IPS-20b (cell line): ENCODE data around the gene GATAD2A.
A peak's percentile ranks its signal among the peaks of the same experiment; 100 is the strongest.

Experiments
- H3K27ac ChIP-seq: one replicate; pipeline ENCODE4 v1.5.1; 2013; ENCODE audit warnings: low read length
- H3K27me3 ChIP-seq: 2 replicates; pipeline ENCODE4 v1.6.1; 2013; ENCODE audit warnings: mild to moderate bottlenecking, low read length, inconsistent platforms; ENCODE audit not compliant: insufficient read depth
- H3K36me3 ChIP-seq: 2 replicates; pipeline ENCODE4 v1.6.1; 2013; ENCODE audit warnings: low read depth, mild to moderate bottlenecking, inconsistent platforms, low read length, moderate library complexity; ENCODE audit not compliant: insufficient read depth
- H3K4me1 ChIP-seq: 2 replicates; pipeline ENCODE4 v1.6.1; 2013; ENCODE audit warnings: mild to moderate bottlenecking, control low read depth, inconsistent platforms, low read length, moderate library complexity; ENCODE audit not compliant: insufficient read depth
- H3K4me3 ChIP-seq: 2 replicates; pipeline ENCODE4 v1.5.1; 2013; ENCODE audit warnings: mild to moderate bottlenecking, low read length, inconsistent platforms
- H3K9ac ChIP-seq: 2 replicates; pipeline ENCODE4 v1.6.1; 2013; ENCODE audit warnings: low read depth, mild to moderate bottlenecking, inconsistent platforms, low read length, moderate library complexity
- H3K9me3 ChIP-seq: 2 replicates; pipeline ENCODE4 v1.6.1; 2013; ENCODE audit warnings: mild to moderate bottlenecking, low read depth, low read length, inconsistent platforms; ENCODE audit not compliant: insufficient read depth

GATAD2A gene

GRCh38 chr19:19538061-19538784 lies 132.7 kb downstream of the GATAD2A start, which contains the start of gene CILP2:
Gene CILP2, plus strand, starts transcription at chr19:19538265. Its CDS starts 85 bp downstream, at chr19:19538350.
- no peak within 1 kb of the TSS for H3K9ac ChIP-seq
- no peaks in the 10 kb centered on the region for H3K9me3 ChIP-seq
- H3K4me3 ChIP-seq: peak within 1 kb of the TSS; percentile 63; the same call in 1 of the 2 replicates
- H3K4me1 ChIP-seq: no peaks in the 10 kb centered on the region
- no peak within 1 kb of the TSS for H3K27ac ChIP-seq
- peaks cover 58% of the 10 kb centered on the region for H3K27me3 ChIP-seq
- no peaks in the 10 kb centered on the region for H3K36me3 ChIP-seq

- Histone ChIP-seq H3K36me3 (no peaks in the 10 kb centered on the region), H3K4me1 (no peaks in the 10 kb centered on the region), H3K4me3 (peak overlapping the region; percentile 63; the same call in 1 of the 2 replicates), H3K9ac (no peak overlapping the region), H3K9me3 (no peaks in the 10 kb centered on the region), H3K27me3 (peaks cover 52% of the 10 kb centered on the region), H3K27ac (no peak overlapping the region)
Measured at GRCh38 chr19:19538785-19539166, 133.3 kb downstream of the GATAD2A start.

- Histone ChIP-seq H3K4me3 (no peak overlapping the region), H3K27ac (no peak overlapping the region), H3K27me3 (peaks cover 45% of the 10 kb centered on the region), H3K9ac (no peak overlapping the region), H3K36me3 (no peaks in the 10 kb centered on the region), H3K9me3 (no peaks in the 10 kb centered on the region), H3K4me1 (no peaks in the 10 kb centered on the region)
Measured at GRCh38 chr19:19539698-19540063, 134.2 kb downstream of the GATAD2A start.

- Histone ChIP-seq H3K9ac (no peak overlapping the region), H3K36me3 (no peaks in the 10 kb centered on the region), H3K27ac (no peak overlapping the region), H3K9me3 (no peaks in the 10 kb centered on the region), H3K4me3 (peak overlapping the region; percentile 61; the same call in 1 of the 2 replicates), H3K4me1 (no peaks in the 10 kb centered on the region), H3K27me3 (peaks cover 45% of the 10 kb centered on the region)
Measured at GRCh38 chr19:19540064-19540714, 134.7 kb downstream of the GATAD2A start.

- Histone ChIP-seq H3K4me1 (no peaks in the 10 kb centered on the region), H3K4me3 (peak overlapping the region; percentile 61; the same call in 1 of the 2 replicates), H3K9ac (no peak overlapping the region), H3K27me3 (peaks cover 45% of the 10 kb centered on the region), H3K36me3 (no peaks in the 10 kb centered on the region), H3K27ac (no peak overlapping the region), H3K9me3 (no peaks in the 10 kb centered on the region)
Measured at GRCh38 chr19:19540715-19541515, 135.4 kb downstream of the GATAD2A start.

- Histone ChIP-seq H3K9ac (no peak overlapping the region), H3K4me1 (no peaks in the 10 kb centered on the region), H3K36me3 (no peaks in the 10 kb centered on the region), H3K4me3 (no peak overlapping the region), H3K27ac (no peak overlapping the region), H3K9me3 (no peaks in the 10 kb centered on the region), H3K27me3 (peaks cover 44% of the 10 kb centered on the region)
Measured at GRCh38 chr19:19541616-19542015, 136.1 kb downstream of the GATAD2A start.

GRCh38 chr19:19542507-19542906 lies 137.0 kb downstream of the GATAD2A start:
- no peaks in the 10 kb centered on the region for H3K4me1 ChIP-seq
- H3K4me3 ChIP-seq: no peak overlapping the region
- no peak overlapping the region for H3K9ac ChIP-seq
- no peaks in the 10 kb centered on the region for H3K36me3 ChIP-seq
- H3K9me3 ChIP-seq: no peaks in the 10 kb centered on the region
- peaks cover 35% of the 10 kb centered on the region for H3K27me3 ChIP-seq
- H3K27ac ChIP-seq: no peak overlapping the region

GRCh38 chr19:19543101-19543500 lies 137.6 kb downstream of the GATAD2A start:
- Histone ChIP-seq H3K27ac (no peak overlapping the region), H3K9ac (no peak overlapping the region), H3K27me3 (peaks cover 29% of the 10 kb centered on the region), H3K4me3 (no peak overlapping the region), H3K36me3 (no peaks in the 10 kb centered on the region), H3K4me1 (no peaks in the 10 kb centered on the region), H3K9me3 (no peaks in the 10 kb centered on the region)

GRCh38 chr19:19543640-19544039 lies 138.2 kb downstream of the GATAD2A start:
- peaks cover 24% of the 10 kb centered on the region for H3K27me3 ChIP-seq
- H3K4me3 ChIP-seq: no peak overlapping the region
- no peaks in the 10 kb centered on the region for H3K4me1 ChIP-seq
- H3K9me3 ChIP-seq: no peaks in the 10 kb centered on the region
- no peak overlapping the region for H3K27ac ChIP-seq
- no peak overlapping the region for H3K9ac ChIP-seq
- H3K36me3 ChIP-seq: no peaks in the 10 kb centered on the region

GRCh38 chr19:19544257-19544953 lies 138.9 kb downstream of the GATAD2A start:
- H3K27me3 ChIP-seq: peaks cover 16% of the 10 kb centered on the region
- no peaks in the 10 kb centered on the region for H3K4me1 ChIP-seq
- H3K36me3 ChIP-seq: no peaks in the 10 kb centered on the region
- no peak overlapping the region for H3K4me3 ChIP-seq
- no peak overlapping the region for H3K9ac ChIP-seq
- no peak overlapping the region for H3K27ac ChIP-seq
- no peaks in the 10 kb centered on the region for H3K9me3 ChIP-seq

DNA sequence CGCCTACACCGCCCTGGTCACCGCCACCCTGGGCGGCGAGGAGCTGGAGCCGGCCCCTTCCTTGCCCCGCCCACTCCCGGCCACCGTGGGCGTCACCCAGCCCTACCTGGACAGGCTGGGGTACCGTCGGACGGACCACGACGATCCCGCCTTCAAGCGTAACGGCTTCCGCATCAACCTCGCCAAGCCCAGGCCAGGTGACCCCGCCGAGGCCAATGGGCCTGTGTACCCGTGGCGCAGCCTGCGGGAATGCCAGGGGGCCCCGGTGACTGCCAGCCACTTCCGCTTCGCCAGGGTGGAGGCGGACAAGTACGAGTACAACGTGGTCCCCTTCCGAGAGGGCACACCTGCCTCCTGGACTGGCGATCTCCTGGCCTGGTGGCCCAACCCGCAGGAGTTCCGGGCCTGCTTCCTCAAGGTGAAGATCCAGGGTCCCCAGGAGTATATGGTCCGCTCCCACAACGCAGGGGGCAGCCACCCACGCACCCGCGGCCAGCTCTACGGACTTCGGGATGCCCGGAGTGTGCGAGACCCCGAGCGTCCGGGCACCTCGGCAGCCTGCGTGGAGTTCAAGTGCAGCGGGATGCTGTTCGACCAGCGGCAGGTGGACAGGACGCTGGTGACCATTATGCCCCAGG lies 139.6 kb downstream of the GATAD2A start:
- H3K27ac ChIP-seq: no peak overlapping the region
- no peak overlapping the region for H3K4me3 ChIP-seq
- no peak overlapping the region for H3K9ac ChIP-seq
- no peaks in the 10 kb centered on the region for H3K36me3 ChIP-seq
- H3K9me3 ChIP-seq: no peaks in the 10 kb centered on the region
- H3K4me1 ChIP-seq: no peaks in the 10 kb centered on the region
- H3K27me3 ChIP-seq: peaks cover 9% of the 10 kb centered on the region
